ENCODE data around the gene BCAS3. TPM values are rescaled to one million over a fixed set of nuclear protein-coding genes. Genes with fewer than 3 reads are reported as not detected.

BCAS3 gene
- polyA plus RNA-seq, 1 donor from 2014 or later: 21.6 TPM

DNA sequence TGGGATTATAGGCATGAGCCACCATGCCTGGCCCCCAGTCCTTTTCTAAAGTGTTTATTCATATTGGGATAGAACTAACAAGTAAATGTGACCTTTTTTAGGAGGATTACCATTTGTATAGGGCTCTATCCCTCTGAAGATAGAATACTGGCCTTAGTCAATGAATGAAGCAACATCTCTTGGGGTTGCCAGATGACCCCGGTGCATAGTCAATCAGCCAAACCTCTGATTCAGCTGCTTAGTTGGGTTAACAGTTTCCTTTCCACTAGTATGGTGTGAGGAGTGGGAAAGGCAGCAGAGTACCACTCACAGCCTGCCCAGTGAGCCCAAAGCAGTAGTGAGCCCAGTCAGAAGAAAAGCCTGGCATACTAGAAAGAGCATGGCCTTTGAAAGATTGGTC lies 627.4 kb downstream of the BCAS3 start:
- H2AFZ ChIP-seq (ENCODE audit: low read depth, low read length): no peak overlapping the region
- H3K79me2 ChIP-seq (replicated peaks; ENCODE audit: insufficient read depth, low read length): no peaks in the 10 kb centered on the region
- H4K20me1 ChIP-seq (ENCODE audit: insufficient read depth): no peaks in the 10 kb centered on the region
- no peaks in the 10 kb centered on the region for H3K9me2 ChIP-seq (ENCODE audit: insufficient read depth, low read length)
- no peak overlapping the region for H3K4me3 ChIP-seq (ENCODE audit: low read length)
- H3K27ac ChIP-seq (ENCODE audit: low read length): no peak overlapping the region
- no peaks in the 10 kb centered on the region for H3K9me3 ChIP-seq (ENCODE audit: low read length)
- no peaks in the 10 kb centered on the region for H3K27me3 ChIP-seq (ENCODE audit: insufficient read depth, low read depth, low read length)
- TF ChIP-seq, protein P1, sequence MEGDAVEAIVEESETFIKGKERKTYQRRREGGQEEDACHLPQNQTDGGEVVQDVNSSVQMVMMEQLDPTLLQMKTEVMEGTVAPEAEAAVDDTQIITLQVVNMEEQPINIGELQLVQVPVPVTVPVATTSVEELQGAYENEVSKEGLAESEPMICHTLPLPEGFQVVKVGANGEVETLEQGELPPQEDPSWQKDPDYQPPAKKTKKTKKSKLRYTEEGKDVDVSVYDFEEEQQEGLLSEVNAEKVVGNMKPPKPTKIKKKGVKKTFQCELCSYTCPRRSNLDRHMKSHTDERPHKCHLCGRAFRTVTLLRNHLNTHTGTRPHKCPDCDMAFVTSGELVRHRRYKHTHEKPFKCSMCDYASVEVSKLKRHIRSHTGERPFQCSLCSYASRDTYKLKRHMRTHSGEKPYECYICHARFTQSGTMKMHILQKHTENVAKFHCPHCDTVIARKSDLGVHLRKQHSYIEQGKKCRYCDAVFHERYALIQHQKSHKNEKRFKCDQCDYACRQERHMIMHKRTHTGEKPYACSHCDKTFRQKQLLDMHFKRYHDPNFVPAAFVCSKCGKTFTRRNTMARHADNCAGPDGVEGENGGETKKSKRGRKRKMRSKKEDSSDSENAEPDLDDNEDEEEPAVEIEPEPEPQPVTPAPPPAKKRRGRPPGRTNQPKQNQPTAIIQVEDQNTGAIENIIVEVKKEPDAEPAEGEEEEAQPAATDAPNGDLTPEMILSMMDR (IDR thresholded peaks at IDR 0.05; ENCODE audit: poor library complexity, severe bottlenecking): no peak
- no peak for TF ChIP-seq POLR2AphosphoS5 (IDR thresholded peaks at IDR 0.05)
- no peak for TF ChIP-seq TAF1 (IDR thresholded peaks at IDR 0.05; ENCODE audit: low read depth)
- TF ChIP-seq RAD21 (conservative IDR thresholded peaks at IDR 0.05): no peak
- TF ChIP-seq, protein P2, sequence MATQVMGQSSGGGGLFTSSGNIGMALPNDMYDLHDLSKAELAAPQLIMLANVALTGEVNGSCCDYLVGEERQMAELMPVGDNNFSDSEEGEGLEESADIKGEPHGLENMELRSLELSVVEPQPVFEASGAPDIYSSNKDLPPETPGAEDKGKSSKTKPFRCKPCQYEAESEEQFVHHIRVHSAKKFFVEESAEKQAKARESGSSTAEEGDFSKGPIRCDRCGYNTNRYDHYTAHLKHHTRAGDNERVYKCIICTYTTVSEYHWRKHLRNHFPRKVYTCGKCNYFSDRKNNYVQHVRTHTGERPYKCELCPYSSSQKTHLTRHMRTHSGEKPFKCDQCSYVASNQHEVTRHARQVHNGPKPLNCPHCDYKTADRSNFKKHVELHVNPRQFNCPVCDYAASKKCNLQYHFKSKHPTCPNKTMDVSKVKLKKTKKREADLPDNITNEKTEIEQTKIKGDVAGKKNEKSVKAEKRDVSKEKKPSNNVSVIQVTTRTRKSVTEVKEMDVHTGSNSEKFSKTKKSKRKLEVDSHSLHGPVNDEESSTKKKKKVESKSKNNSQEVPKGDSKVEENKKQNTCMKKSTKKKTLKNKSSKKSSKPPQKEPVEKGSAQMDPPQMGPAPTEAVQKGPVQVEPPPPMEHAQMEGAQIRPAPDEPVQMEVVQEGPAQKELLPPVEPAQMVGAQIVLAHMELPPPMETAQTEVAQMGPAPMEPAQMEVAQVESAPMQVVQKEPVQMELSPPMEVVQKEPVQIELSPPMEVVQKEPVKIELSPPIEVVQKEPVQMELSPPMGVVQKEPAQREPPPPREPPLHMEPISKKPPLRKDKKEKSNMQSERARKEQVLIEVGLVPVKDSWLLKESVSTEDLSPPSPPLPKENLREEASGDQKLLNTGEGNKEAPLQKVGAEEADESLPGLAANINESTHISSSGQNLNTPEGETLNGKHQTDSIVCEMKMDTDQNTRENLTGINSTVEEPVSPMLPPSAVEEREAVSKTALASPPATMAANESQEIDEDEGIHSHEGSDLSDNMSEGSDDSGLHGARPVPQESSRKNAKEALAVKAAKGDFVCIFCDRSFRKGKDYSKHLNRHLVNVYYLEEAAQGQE (IDR thresholded peaks at IDR 0.05; ENCODE audit: borderline replicate concordance): no peak
- TF ChIP-seq EP300 (conservative IDR thresholded peaks at IDR 0.05; ENCODE audit: poor library complexity, severe bottlenecking): no peak
- no peak for TF ChIP-seq SMC3 (conservative IDR thresholded peaks at IDR 0.05; ENCODE audit: poor library complexity)
- no peak for TF ChIP-seq EZH2 (IDR thresholded peaks at IDR 0.05; ENCODE audit: borderline replicate concordance, insufficient read depth, low read length, poor library complexity, severe bottlenecking)
- TF ChIP-seq MXI1 (conservative IDR thresholded peaks at IDR 0.05; ENCODE audit: poor library complexity, severe bottlenecking): no peak
- H3K4me2 ChIP-seq (ENCODE audit: low read length): no peak overlapping the region
- H3K36me3 ChIP-seq (ENCODE audit: insufficient read depth, low read length): no peaks in the 10 kb centered on the region
- no peaks in the 10 kb centered on the region for H3F3A ChIP-seq (ENCODE audit: insufficient read depth, low read length, poor library complexity, severe bottlenecking)
- no peak overlapping the region for H3K9ac ChIP-seq (ENCODE audit: low read length)

DNA sequence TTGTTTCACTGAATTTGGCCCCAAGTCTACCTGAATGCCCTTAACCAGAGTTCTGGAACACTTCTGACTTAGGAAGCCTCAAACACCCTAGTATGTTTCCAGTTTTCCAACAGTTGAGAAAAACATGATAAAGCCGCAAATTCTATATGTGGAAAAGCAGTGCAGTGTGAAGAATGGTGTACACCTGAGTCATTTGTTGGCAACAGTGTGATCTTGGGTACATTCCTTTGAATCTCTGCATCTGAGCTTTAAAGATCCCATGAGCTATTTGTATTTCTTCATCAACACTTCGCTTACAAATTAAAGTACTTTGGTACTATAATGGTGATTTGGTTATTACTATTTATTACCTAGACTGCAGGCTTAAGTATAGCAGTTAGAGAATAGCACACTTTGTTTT lies 628.4 kb downstream of the BCAS3 start:
- Histone ChIP-seq H3K27ac (ENCODE audit: low read length) (no peak overlapping the region), H3F3A (ENCODE audit: insufficient read depth, low read length, poor library complexity, severe bottlenecking) (no peaks in the 10 kb centered on the region), H3K9me2 (ENCODE audit: insufficient read depth, low read length) (no peaks in the 10 kb centered on the region), H4K20me1 (ENCODE audit: insufficient read depth) (no peaks in the 10 kb centered on the region), H3K9me3 (ENCODE audit: low read length) (no peaks in the 10 kb centered on the region), H2AFZ (ENCODE audit: low read depth, low read length) (no peak overlapping the region), H3K79me2 (replicated peaks; ENCODE audit: insufficient read depth, low read length) (no peaks in the 10 kb centered on the region), H3K4me2 (ENCODE audit: low read length) (no peak overlapping the region), H3K36me3 (ENCODE audit: insufficient read depth, low read length) (no peaks in the 10 kb centered on the region), H3K4me3 (ENCODE audit: low read length) (no peak overlapping the region), H3K9ac (ENCODE audit: low read length) (no peak overlapping the region), H3K27me3 (ENCODE audit: insufficient read depth, low read depth, low read length) (no peaks in the 10 kb centered on the region)
- no peak for TF ChIP-seq EZH2 (IDR thresholded peaks at IDR 0.05; ENCODE audit: borderline replicate concordance, insufficient read depth, low read length, poor library complexity, severe bottlenecking)
- TF ChIP-seq POLR2AphosphoS5 (IDR thresholded peaks at IDR 0.05): no peak
- no peak for TF ChIP-seq MXI1 (conservative IDR thresholded peaks at IDR 0.05; ENCODE audit: poor library complexity, severe bottlenecking)
- no peak for TF ChIP-seq EP300 (conservative IDR thresholded peaks at IDR 0.05; ENCODE audit: poor library complexity, severe bottlenecking)
- TF ChIP-seq, protein P1 (IDR thresholded peaks at IDR 0.05; ENCODE audit: poor library complexity, severe bottlenecking): no peak
- no peak for TF ChIP-seq TAF1 (IDR thresholded peaks at IDR 0.05; ENCODE audit: low read depth)
- TF ChIP-seq, protein P2 (IDR thresholded peaks at IDR 0.05; ENCODE audit: borderline replicate concordance): no peak
